NCI-H345 treated with DMSO at 0.1 percent for 48 hours (cell line): ENCODE measurements around the gene STXBP5L.
"Not testable (repeated sequence)": the region's sequence is repeated elsewhere in the genome, so short reads cannot be mapped to it uniquely, and the experiment has no call there.

ENCODE experiments used
- DNase-seq: peaks from one replicate; lab custom pipeline; 2025; ENCODE audit not compliant: unreplicated experiment; lab: John Stamatoyannopoulos, UW

STXBP5L gene

DNA sequence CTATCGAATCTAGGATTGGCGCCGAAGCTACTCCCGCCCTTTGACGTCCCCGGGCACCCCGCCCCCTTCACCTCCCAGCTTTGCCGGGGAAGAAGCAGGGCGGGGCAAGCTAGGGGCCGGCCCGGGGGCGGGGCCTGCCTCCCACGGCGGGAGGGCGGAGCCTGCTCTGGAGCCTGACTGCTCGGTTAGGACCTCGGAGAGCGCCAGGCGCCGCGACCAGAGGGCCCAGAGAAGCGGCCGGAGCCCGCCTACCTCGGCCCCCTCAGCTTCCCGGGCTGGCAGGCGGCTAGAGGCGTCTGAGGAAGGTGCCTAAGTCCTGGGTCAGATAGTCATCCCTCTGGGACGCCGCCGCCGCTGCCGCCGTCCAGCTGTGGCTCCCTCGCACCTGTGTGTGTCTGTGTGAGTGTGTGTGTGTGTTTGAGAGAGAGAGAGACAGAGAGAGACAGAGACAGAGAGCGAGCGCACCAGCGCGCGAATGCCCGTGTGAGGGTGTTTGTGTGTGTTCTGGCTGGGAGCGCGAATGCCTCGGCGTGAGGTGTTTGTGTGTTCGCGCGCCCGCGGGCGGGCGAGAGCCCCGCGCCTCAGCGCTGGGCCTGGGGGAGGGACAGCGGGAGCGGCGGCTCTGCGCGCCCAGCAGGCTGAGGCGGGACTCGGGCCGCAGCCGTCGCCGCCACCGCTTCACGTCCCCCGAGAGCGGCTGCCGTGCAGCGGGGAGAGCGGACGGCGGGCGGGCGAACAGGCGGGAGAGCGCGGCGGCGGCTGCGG is at the start of gene STXBP5L:
TSS of gene STXBP5L (plus strand) at position 176 of the 765 bp plus-strand sequence. CDS start 1,374 bp downstream, outside the sequence.
- no peak for DNase-seq

DNA sequence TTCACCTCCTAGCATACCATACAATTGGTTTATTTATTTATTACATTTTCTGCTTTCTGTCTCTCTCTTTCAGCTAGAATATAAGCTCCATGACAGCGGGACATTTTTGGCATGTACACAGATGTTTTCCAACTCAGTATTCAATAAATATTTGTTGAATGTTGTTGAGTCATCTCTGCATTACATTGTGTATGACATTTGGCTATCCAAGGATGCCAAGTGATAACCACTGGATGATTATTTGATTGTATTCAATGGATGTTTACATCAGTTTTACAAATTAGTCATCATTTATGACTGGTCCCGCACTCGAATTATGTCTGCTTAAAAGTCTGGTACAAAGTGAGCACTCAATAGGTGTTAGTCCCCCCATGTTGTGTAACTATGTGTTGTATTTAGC is 49.5 kb upstream of the STXBP5L start:
- no peak for DNase-seq

DNA sequence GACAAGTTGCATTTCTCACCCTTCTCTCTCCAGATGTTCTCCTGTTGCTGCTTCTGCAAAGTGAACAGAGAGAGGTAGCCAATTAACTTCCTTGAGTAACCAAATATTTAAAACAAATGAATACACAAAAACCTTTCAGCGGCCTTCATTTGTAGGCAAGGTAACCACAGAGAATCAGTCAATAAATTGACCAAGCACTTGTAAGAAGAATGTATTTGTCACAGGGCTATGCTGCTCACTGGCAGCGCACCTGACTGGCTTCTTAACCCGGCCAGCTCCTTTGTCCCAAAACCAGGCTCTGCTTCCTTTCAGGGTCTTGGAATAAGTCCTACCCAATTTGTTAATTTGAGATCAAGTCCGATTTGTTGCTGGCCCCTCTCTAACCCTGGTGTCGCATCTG is 43.5 kb upstream of the STXBP5L start:
- DNase-seq: no peak

DNA sequence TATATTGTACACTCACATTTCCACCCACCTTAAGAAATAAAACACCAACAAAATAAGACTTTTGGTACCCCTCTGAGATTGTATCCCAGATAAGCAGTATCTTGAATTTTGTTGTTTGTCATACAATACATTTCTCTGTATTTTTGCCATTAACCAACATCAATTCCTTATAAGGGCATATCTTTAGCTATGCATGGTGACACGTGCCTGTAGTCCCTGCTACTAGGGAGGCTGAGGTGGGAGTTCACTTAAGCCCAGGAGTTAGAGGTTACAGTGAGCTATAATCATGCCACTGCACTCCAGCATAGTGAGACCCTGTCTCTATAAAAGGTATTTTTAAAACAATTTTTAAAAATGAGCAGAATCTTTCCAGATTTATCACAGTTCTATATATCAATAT is 32.5 kb upstream of the STXBP5L start:
- DNase-seq: no peak

DNA sequence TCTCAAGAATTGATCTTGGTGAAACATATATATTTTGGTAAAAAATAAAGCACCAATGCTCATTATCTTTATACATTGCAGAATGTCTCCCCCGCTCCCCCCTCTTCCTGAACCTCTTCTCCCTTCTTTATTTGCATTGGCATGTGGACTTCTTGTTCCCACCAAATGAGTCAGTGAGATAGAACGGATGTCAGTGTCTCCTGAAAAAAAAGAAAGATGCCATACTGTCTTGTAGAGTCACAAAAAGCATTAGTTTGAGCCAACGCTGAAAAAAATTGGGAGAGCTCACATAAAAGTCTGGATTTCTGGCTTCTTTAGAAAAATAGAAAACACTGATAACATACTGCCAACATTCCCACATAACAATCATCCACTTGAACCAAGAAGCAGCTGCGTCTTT is 32.0 kb upstream of the STXBP5L start:
- DNase-seq: no peak

DNA sequence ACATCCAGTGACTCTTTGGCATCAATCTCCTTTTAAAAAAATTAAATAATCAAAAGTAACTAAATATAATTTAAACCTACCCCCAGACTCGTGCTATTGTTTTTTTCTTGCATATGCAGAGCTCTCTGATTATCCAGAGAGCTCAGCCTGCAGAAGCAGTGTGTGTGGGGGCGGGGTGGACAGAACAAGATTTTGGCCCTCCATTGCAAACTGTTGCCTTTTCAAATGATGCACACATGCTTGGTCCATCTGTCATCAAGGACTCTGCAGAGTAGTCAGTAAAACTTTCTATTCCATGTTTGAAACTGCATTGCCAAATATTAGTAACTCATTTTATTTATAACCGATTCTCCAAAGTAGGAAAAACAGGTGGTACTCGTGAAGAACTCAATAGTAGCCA is 28.6 kb upstream of the STXBP5L start:
- DNase-seq: no peak

DNA sequence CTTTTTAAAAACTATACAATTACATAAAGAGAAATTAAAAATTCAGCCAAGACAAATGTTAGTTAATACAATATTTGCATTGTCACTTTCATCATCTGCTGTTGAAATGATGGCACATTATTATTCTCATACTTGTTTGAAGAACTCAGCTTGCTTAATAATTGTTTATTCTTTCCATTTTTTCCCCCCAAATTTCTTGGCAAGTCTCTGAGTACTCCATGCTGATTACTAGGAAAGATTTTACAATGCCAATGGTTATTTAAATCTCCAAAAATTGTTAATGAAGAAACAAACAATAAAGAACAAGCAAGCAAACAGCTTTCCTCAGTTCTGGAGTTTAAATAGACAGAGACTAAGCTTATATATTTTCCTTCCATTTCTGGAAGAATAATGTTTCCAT is 15.1 kb upstream of the STXBP5L start:
- no peak for DNase-seq

DNA sequence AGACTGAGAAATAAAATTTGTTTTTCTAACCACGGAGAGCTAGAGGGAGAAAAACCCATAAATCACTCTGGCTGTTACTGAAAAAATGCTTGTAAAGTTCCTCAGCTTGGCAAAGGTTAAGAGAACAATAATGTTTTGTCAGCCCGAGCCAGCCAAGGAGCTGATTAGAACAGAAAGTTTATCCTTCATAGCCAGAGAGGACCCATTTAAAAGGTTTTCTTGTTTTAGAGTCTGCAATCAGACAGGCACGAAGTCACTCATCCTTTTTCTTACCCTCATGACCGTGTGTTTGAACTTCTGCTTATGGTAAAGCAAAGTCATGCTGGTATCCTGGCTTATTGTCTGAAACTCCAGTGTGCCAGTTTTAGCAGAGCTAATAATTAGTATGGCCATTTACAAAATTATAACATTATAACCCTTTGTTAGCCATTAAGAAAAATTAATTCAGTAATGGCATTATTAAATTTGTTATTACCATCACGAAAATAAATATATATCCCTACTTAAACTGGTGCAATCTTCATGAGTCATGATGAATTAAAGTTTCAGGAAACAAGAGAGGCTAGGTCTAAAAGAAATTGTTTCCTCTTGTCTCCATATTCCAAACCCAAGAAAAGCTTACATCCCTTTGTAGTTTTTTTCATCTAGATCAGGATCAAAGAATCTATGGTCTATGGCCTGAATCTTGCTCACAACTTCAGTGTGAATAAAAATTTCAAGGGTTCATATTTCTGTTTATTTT is 13.5 kb upstream of the STXBP5L start:
- DNase-seq: no peak

DNA sequence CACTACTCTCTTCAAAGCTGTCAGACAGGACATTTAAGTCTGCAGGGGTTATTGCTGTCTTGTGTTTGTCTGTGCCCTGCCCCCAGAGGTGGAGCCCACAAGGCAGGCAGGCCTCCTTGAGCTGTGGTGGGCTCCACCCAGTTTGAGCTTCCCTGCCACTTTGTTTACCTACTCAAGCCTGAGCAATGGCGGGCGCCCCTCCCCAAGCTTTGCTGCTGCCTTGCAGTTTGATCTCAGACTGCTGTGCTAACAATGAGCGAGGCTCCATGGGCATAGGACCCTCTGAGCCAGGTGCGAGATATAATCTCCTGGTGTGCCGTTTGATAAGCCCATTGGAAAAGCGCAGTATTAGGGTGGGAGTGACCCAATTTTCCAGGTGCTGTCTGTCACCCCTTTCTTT is 6.3 kb upstream of the STXBP5L start:
- DNase-seq: not testable (repeated sequence)

DNA sequence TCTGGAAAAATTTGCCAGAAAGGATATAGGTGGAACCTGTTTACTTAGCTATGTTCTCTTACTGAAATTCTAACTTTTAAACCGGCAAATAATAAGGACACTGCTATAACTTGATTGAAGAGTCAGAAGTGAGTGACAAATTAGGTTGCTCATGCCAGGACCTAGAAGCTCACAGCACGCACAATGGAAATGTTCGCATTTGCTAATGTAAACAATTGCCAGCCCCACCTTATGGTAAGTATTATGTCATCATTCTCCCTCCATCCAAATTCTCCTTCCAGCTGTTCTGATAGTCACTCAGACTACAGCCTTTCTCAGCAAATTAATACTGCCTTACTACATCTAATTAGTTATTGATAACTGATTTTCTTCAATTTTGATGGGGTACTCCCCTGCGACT is 4.8 kb upstream of the STXBP5L start:
- DNase-seq: no peak

DNA sequence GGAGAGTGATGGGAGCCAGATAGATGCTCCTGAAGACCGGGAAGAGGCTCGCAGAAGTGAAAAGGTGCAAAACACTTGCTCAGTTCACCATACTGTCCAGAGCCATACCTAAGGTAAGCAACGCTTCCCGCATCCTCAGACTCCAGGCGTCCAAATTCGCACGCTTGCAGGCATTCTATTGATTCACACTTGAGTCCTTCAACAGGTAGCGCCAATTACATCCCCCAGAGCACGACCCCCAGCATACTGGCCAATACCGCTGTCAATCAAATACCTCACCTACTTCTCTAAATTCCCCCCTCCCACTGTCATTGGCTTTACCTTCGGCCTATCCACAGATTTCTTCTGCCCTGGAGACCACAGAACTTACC is 361 bp upstream of the STXBP5L start:
- peak; percentile 94 for DNase-seq

DNA sequence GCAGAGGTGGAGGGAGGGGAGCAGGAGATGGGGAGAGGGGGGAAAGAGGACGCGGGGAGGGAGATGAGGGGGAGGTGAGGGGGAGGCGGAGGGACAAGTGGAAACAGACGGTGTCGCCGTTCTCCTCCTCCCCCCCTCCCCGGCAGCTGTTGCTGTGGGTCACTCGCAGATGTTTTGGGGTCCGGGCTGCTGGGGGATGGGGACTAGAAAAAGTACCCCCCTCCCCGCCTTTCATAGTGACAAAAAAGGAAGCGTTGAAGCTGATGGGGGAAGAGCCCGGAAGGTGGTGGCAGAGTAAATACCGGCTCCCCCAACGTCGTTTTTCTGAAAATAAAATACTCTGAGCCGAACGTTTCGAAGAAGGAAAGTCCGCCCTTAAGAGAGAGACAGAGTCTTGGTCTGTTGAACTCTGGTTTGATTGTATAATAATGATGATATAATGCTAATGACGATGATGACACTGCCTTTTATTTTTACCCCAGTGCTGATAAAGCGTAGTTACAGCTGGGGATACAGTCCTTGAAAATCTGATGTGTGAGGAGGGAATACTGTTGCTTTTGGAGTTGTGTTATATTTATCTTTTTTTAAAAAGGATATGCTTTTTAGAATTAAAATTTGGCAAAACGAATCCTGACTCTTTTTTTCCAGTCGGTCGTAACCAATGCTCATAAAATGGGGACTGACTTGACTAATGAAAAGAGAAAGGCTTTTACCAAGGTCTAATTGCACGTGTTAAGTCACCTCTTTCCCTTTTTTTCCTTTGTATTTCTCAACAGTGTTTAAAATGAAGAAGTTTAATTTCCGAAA is 993 bp downstream of the STXBP5L start:
- no peak for DNase-seq

DNA sequence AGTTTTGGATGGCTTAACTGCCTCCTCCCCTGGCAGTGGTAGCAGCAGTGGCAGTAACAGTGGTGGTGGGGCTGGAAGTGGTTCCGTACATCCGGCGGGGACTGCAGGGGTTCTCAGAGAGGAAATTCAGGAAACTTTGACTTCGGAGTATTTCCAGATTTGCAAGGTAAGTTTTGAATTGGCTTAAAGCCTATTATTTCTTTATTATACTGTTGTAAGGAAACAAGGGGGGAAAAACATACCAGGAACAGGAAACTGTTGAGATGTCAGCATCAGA is 1.5 kb downstream of the STXBP5L start:
- no peak for DNase-seq

DNA sequence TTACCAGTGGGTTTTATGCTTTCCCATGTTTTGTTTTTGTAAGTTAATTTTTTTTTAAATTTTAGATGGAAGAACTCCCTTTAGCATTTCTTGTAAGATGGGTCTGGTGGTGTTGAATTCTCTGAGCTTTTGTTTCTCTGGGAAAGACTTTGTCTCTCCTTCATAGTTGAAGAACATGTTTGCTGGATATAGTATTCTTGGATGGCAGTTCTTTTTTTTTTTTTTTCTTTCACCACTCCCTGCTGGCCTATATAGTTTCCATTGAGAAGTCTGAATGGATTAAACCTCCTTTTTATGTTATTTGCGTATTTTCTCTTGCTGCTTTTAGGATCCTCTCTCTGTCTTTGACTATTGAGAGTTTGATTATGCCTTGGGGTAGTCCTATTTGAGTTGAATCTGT is 18.1 kb downstream of the STXBP5L start:
- no peak for DNase-seq

DNA sequence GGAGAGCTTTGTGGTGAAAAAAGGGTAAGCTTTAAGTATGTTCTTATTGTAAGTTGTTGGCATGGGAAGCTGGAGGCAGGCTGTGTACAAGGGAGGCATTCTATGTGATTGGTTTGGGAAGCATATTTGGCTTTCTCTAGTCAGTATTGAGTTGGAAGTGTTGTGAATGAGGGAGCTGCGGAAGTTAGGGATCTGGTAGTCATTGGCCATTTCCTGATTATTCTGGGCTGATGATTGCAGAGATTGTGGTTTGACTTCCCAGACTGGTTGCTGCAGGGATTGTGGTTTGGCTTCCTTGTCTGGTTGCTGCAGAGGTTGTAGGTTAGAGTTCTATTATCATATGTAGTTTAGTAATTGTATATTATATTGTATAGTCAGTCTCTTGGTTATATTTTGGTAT is 21.0 kb downstream of the STXBP5L start:
- no peak for DNase-seq

DNA sequence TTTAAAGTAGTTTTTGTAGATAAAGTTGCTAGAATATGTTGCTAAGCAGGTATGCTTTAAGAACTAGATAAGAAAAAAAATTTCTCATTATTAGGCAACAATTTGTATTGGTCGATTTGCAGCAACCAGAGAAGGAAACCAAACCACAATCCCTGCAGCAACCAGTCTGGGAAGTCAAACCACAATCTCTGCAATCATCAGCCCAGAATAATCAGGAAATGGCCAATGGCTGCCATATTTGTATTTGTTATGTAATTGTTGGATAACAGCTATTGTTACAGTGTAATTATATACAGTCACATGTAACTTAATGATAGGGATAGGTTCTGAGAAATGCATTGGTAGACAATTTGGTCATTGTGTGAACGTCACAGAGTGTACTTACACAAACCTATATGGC is 23.6 kb downstream of the STXBP5L start:
- DNase-seq: no peak

DNA sequence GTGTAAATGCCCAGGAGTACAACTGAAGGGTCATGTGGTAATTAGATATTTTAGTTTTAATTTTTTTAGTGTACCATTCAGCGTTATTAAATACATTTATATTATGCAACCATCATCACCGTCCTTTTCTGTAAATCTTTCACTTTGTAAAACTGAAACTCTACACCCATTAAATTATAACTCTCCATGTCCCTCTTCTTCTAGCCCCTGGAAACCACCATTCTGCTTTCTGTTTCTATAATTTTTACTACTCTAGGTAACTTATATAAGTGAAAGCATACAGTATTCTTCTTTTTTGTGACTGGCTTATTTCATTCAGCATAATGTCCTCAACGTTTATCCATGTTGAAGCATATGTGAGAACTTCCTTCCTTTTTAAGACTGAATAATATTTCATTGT is 48.1 kb downstream of the STXBP5L start:
- DNase-seq: no peak

DNA sequence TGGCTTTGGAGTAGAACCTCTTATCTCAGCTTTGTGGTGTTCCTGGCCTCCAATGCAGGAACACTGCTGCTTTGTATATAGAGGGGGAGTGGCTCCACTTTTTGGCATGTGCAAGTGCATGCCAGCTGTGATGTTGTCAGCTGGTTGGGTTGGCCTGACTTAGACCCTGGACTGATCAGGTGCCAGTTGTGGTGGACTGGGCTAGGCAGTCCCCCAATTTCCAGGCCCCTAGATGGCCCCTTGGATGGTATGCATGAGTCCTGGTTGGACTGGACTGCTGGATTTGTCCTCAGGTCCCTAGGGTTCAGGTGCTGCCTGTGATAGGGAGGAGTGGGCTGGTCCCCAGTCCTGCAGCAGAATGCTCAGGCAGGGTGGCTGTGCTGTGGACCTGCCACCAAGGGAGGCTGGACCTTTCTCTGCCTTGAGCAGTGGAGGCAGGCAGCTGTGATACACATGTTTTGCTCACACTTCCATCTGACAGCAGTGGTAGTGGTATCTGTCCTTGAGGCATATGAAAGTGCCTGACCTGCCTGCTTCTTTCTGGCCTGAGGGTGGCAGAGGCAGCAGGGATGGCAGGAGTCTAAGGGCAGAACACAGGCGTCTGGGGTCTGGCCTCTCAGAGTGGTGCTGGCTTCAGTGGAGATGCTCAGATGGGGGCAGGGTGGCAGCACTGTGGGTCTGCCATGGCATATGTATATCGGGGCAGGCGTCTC is 74.8 kb downstream of the STXBP5L start:
- DNase-seq: no peak

DNA sequence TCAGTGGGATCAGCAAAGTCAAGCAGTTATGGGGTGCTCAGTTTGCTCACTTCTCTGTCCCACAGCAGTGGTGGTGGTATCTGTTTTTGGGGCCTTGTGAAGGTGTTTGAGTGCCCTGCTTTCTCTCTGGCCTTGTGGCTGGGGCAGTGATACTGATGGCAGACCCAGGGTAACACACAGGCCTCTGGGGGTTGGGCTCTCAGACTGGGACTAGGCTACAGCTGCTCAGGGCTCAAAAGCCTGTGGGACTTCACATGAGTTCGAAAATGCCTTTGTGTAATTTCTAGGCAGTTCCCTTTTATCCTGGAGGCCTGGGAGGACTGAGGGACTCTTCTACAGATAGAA is 75.3 kb downstream of the STXBP5L start:
- no peak for DNase-seq

DNA sequence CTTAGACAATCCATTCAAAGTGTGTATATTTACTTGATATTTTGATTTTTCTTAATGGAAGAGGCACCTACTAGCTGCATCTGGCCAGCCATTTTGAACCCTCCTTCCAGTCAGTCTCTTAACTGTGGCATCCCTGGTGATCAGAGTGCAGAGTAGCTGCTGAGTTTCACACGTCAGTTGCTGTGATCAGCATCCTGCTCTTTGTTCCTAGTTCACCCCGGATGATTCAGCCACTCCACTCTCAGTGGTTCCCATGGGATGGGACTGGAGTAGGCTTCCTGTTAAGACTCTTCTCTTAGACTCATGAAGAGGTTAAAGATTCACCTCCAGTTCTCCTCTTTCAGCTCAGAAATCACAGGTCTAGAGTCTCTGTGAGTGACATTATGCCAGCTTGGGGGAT is 75.8 kb downstream of the STXBP5L start:
- no peak for DNase-seq

DNA sequence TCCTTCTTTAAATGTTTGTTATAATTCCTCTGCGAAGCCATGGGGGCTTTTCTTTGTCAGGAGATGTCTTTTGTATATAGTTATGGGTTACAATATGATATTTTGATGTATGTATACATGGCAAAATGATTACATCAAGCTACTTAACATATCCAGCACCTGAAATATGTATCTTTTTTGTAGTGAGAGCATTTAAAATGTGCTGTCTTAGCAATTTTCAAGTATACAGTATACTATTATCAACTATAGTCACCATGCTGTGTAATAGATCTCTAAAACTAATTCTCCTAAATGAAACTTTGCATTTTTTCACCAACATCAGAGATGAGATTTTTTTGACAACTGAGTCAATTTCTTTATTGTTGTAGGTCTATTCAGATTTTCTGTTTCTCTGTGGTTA is 77.2 kb downstream of the STXBP5L start:
- DNase-seq: no peak

DNA sequence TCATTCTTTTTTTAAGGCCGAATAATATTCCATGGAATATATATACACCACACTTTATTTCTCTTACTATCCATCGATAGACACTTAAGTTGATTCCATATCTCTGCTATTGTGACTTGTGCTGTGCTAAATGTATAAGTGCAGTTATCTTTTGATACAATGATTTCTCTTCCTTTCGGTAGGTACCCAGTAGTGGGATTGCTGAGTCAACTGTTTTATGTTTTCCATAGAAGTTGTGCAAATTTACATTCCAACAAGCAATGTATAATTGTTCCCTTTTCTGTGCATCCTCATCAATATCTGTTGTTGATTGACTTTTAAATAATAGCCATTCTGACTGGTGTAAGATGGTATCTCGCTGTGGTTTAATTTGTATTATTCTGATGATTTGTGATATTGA is 81.0 kb downstream of the STXBP5L start:
- no peak for DNase-seq
